HG02884 (cell line): ENCODE measurements around the gene ALDH18A1.

Source experiments
- ATAC-seq: cut with Tn5 transposase; IDR thresholded peaks from one replicate; pipeline ENCODE4 v1.9.1; 2021; ENCODE audit warnings: mild to moderate bottlenecking, moderate library complexity; ENCODE audit not compliant: unreplicated experiment

Gene ALDH18A1

GRCh38 chr10:95588025-95588424 lies 68.5 kb downstream of the ALDH18A1 start:
- ATAC-seq, result no peak

- no peak for ATAC-seq
These were observed 76.5 kb downstream of the ALDH18A1 start for GRCh38 chr10:95579835-95580535.

DNA sequence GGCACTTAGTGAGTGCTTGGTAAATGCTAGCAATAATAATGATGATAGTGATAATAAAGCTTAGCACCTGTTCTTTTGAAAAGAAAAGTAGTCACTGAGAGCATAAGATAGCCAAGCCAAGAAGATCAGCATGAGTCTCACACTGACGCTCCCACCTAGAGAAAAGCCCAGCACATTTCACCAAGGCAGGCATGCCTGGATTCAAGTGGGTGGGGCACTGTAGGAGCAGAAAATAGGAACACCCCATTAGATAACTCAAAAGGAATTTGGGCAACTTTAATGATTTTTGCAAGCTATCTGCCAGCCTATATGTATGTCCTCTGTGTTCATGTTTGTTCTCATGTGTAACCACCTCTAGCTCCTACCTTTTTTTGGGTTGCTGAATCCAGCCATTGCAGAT lies 77.2 kb downstream of the ALDH18A1 start:
- ATAC-seq, result no peak

GRCh38 chr10:95578619-95579018 lies 77.9 kb downstream of the ALDH18A1 start:
- ATAC-seq, result no peak

- ATAC-seq, result no peak
These were observed 81.7 kb downstream of the ALDH18A1 start for GRCh38 chr10:95574649-95575365.

GRCh38 chr10:95573964-95574604 lies 82.4 kb downstream of the ALDH18A1 start:
- no peak for ATAC-seq

- ATAC-seq, result no peak
These were observed 83.0 kb downstream of the ALDH18A1 start for GRCh38 chr10:95573527-95573926.

DNA sequence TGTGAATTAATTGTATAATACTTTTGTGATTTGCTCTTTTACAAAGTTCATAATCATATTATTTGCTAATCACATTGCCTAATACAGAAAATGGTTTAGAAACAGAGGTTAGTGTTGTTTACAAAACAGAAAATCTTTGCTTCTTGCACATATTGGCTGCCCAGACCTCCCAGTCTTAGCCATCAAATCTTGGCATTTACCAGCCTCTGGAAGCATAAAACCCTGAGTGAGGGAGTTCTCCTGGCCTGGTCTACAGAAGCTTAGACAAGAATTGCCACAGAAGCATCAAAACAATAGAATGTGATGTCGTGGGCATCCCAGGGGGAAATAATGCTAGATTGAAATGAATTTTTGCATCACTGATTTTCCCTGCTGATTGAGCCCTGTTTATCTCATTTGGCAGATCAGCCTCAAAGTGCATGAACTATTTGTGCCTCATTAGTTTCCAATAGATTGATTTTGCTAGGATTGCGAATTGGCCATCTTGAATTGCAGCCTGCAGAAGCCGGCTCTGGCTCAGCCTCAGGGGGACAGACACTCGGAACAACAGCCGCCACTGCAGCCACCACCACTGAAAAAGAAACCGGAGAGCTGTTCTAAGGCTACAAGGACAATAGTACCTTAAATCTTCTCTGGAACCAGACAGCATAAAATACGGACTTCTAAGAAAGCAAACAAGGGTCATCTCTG lies 84.2 kb downstream of the ALDH18A1 start:
- ATAC-seq, result no peak

DNA sequence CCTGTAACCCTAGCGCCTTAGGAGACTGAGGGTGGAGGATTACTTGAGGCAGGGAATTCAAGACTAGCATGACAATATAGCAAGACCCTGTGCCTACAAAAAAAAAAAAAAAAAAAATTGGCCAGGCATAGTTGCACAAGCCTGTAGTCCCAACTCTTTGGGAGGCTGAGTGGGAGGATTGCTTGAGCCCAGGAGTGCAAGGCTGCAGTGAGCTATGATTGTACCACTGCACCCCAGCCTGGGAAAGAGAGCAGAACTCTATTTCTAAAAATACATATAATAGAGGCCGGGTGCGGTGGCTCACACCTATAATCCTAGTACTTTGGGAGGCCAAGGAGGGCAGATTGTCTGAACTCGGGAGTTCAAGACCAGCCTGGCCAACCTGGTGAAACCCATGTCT lies 85.1 kb downstream of the ALDH18A1 start:
- ATAC-seq, result no peak

DNA sequence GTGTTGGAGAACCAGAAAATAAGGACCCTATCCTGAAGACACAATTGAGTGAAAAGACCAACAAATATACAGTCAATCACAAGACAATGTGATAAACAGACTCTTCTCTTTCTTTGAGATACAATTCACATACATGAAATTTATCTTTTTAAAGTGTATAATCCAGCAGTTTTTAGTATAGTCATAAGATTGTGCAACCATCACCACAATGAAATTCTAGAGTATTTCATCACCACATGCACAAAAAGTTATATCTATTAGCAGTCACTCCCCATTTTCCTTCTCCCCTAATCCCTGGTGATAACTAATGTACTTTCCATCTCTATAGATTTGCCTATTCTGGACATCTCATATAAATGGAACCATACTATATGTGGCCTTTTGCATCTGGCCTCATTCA lies 87.1 kb downstream of the ALDH18A1 start:
- ATAC-seq, result no peak

- ATAC-seq, result no peak
These were observed 88.4 kb downstream of the ALDH18A1 start for GRCh38 chr10:95567903-95568630.

DNA sequence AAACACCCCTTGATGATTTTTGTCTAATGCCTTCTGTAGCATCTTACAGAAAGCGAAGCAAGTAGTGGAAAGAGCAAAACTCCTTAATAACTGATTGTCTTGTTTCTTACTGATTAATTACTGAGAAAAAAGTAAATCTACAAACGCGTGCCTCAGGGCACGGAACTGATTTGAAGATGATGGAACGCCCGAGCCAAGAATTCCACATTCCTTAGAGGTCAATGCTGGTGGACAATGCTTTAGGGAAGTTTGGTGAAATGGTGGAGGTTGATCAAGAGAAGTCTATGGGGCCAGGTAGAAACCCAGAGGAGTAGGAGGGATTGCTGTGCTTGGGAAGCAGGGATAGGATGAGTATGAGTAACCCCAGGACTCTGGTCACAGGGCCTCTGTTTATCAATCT lies 90.4 kb downstream of the ALDH18A1 start:
- ATAC-seq, result no peak

DNA sequence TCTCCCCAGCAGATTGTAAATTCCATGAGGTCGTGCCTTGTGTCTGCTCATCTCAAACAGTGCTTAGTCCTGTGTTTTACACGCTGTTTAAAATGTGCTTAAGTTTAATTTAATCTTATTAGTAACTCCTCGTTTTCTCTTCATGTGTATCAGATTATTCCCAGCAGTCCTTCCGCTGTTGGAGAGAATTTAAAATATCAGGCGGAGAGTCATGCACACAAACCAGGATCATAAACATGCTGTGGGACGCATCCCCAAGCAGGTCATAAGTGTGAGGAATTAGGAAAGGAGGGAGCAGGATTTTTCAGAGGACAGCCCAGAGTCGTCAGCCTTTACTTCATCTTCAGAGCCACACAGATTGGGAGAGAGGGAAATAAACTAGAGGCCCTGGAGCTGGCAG lies 91.2 kb downstream of the ALDH18A1 start:
- no peak for ATAC-seq

GRCh38 chr10:95564291-95564690 lies 92.2 kb downstream of the ALDH18A1 start:
- ATAC-seq, result no peak

DNA sequence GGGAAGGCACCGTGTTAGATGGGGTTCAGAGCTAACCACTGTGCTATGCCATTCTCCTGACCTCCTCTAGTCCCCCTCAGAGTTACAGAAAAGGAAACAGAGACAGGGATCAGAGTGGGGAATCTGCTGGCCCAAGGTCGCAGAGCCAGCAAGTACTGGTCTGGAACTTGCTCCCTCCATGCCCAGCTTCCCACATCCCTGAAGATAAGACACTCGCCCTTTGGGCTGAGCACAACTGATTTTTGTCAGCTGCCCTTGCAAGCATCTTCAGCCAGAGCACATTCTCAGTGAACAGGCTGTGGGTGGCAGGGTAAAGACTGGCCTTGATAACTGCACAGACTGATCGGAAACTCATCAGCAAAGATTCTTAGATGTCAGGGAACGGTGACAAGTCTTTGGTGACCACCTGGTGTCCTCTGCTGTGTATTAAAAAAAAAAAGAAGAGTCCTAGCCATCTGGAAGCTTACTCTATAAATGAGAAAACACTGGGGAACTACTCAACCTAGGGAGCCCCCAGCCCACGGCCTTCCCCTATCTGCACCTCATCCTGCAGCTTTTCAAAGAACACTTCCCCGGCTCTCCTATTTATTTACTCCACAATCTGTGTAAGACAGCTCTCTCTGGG lies 94.1 kb downstream of the ALDH18A1 start:
- ATAC-seq, result no peak

GRCh38 chr10:95561864-95562177 lies 94.7 kb downstream of the ALDH18A1 start:
- no peak for ATAC-seq

GRCh38 chr10:95561177-95561863 lies 95.2 kb downstream of the ALDH18A1 start, which contains the start of gene SORBS1:
SORBS1 (minus strand) TSS chr10:95561371; CDS start chr10:95441135, 120,236 bp downstream.
- ATAC-seq, result peak; percentile 99

- no peak for ATAC-seq
These were observed 96.0 kb downstream of the ALDH18A1 start for GRCh38 chr10:95560278-95561176.

DNA sequence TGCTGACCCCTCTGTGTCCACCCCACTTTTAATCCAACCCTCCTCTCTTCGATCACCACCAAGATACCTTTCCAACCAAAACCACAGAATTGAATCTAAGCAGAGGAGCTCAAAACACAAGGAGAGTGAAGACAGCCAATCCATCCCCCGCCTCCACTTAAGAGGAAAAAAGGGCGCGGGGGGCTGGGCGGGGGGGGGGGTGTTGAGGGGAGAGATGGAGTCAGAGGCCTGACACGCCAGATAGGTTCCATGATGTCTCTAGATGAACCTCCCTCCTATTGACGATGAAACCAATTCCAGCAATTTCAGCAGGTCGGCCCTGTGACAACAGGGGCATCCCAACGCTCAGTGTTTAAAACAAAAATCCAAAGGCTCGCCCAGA lies 96.6 kb downstream of the ALDH18A1 start:
- no peak for ATAC-seq
